GM13976 (cell line): ENCODE results near the gene CTBP2.

ENCODE experiments used
- DNase-seq: peaks from one replicate; pipeline ENCODE4 v3.0.0; 2012; ENCODE audit warnings: low spot score
- CTCF ChIP-seq: IDR thresholded peaks from 2 replicates; pipeline ENCODE4 v1.5.1; 2012; ENCODE audit warnings: borderline replicate concordance, mild to moderate bottlenecking; ENCODE audit not compliant: insufficient read depth; ENCODE audit errors: extremely low read depth, missing control alignments, control extremely low read depth
- in situ Hi-C: fragments of 300-500 bp; cut with MboI; formaldehyde crosslinking; loops from one replicate; pipeline ENCODE4 v1.12.0; 2022; ENCODE audit warnings: low sequenced_read_pairs, mixed read lengths, inconsistent platforms; ENCODE audit not compliant: unreplicated experiment

CTBP2 gene

DNA sequence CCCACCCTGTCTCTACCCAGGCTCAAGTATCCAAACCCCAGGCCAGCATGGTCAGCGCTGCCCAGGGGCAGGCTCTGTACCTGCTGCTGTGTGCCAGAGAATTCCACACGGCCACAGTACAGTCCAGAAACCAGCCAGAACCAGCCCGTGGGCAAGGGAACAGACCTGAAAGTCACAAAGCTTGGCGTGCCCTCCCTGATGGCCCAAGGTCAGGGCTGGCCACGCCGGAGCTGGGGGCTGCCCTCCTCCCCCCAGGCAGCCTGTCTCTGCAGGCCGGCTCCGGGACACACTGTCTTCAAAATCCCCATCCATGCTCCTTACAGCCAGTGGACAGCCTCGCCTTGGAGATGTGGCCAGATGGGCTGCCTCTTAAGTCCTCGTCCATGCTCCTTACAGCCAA lies 78.4 kb downstream of the CTBP2 start:
- DNase-seq, result no peak
- in situ Hi-C loops, result no loop called here
- TF ChIP-seq CTCF, result no peak

DNA sequence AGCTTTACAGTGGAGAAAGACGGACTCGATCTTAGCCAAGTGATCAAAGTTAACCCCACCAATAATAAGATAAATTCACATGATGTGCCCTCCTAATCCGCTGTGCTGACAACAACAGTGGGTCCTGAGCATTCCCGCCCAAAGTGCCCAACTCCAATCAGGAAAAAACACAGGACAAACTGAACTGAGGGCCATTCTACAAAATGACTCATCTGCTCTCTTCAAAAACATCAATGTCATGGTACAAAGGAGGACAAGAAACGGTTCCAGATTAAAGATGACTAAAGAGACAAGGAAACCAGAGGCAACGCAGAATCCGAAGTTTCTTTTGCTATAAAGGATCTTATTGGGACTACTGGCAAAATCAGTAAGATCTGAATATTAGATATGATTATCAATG lies 79.4 kb downstream of the CTBP2 start:
- DNase-seq, result no peak
- TF ChIP-seq CTCF, result no peak
- in situ Hi-C loops, result no loop called here

- in situ Hi-C loops, result no loop called here
- DNase-seq, result no peak
- TF ChIP-seq CTCF, result no peak
Measured at GRCh38 chr10:125080296-125080695, 80.1 kb downstream of the CTBP2 start.

DNA sequence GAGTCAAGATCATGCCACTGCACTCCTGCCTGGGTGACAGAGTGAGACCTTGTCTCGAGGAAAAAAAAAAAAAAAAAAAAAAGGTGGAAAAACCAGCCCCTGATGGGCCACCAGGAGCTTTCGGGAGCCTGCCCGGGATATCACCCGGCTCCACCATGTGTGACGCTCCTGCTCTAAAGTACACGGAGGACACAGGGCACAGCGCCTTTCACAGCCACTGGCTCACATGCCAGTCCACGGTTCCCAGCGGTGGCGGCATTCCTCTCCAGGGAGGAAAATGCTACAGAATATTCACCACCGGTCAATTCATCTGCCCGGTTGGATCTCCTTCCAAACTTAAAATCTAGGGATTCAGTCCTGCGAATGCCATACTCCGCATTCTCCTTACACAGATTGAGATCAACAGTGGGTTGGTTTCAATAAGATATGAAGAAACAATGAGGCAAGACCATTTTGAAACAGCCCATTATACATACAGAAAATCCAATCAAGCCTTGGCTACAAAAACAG lies 81.2 kb downstream of the CTBP2 start:
- in situ Hi-C loops, result no loop called here
- DNase-seq, result no peak
- TF ChIP-seq CTCF, result no peak

DNA sequence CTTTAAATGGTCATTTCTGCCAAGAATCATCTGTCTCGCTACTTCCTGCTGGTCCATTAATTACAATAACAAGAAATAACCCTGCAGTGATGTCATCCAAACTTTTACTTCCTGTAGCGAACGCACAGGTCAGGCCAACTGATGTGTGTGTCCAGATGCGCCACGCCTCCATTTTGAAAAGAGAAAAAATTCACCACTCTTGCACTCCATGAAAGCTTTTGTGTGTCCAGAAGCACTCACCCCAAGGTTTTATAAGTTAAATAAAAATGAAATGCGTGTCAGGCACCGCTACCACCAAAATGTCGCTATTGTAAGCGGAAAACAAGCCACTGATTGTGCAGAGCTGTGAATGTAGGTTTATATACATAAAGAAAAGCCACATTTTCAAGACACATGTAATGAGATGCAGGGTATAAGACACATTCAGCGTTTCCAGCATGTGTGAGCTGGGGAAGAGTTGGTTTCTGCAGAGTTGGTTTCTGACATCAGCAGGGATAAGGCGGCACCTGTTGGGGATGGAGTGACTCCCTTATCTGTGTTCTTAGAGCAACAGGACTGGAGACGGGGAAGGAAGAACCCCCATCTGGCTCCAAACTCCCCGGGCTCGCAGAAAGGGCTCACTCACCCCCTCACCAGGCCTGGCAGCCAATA lies 83.3 kb downstream of the CTBP2 start:
- DNase-seq, result no peak
- no peak for TF ChIP-seq CTCF
- in situ Hi-C loops, result no loop called here

DNA sequence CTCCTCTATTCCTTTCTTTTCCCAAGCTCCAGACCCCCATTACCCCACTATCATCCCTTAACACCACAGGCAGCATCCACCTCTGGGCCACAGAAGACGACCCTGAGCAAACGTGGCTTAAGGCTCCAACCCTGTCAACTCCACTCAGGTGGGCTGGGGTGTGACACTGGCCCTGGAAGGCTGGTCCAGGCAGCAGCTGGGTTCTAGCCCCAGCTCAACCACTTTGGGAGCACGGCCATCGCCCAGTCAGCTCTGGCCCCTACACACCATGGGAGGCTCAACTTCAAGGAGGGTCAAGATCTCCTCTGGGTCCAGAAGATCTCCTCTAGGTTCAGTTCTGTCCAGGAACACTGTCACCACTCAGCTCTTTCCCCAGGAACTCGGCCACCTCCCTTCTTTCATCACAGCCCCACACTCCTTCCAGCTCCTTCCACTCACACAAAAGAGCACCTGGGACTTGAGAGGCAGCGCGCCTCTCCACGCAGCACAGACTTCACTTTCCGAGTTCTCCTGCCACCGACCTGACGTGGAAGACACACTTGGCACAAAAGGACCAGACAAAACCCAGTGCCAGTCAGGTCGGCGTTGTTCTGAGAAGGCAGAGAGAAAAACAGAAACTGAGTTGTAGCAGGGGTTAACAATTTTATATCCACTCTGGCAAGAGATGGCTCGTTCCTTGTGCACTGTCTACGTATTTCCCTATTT lies 84.1 kb downstream of the CTBP2 start:
- DNase-seq, result no peak
- TF ChIP-seq CTCF, result no peak
- in situ Hi-C loops, result no loop called here

- in situ Hi-C loops, result no loop called here
- no peak for DNase-seq
- no peak for TF ChIP-seq CTCF
Measured at GRCh38 chr10:125073996-125074395, 86.4 kb downstream of the CTBP2 start.
